Measurements from ENCODE around the gene ZC3H12C. TPM values are rescaled to one million over a fixed set of nuclear protein-coding genes. Genes with fewer than 3 reads are reported as not detected.

The ZC3H12C gene
- total RNA-seq, 1 experiment from 2014 or later = 9.5 TPM

DNA sequence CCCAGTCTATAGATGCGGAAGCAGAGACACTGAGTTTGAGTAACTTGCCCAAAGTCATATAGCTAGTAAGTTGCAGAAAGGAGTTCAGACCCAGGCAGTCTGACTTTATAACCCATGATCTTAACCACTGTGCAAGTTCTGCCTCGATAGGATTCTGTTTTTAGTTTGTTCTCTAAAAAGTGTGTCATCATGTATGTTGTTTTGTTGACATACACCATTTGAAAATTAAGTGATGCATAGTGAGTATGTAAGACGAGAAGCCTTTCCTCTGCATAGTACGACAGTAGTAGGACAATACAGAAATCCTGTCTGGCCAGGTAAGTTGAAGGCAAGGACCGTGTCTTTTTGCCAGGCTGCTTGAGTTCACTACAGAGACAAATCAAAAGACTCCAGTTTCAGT is 3.3 kb downstream of the ZC3H12C start:
- DNase-seq (ENCODE audit: low read depth) = no peak

- peak; percentile 21 for DNase-seq (ENCODE audit: low read depth)
These were observed 4.3 kb downstream of the ZC3H12C start for GRCh38 chr11:110097459-110098012.

DNA sequence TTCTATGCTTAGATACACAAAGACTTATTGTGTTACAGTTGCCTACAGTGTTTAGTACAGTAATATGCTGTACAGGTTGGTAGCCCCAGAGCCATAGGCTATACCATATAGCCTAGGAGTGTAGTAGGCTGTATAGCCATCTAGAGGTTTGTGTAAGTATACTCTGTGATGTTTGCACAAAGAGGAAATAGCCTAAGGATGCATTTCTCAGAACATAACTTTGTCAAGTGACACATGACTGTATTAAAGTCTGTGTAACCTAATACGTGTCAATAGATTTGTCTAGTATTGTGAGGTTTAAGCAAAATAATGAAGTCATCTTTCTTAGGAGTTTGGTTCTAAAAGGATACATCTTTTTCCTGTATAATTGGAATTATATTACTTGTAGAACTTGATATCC is 5.5 kb downstream of the ZC3H12C start:
- DNase-seq (ENCODE audit: low read depth) = peak; percentile 30

- no peak for DNase-seq (ENCODE audit: low read depth)
These were observed 7.5 kb downstream of the ZC3H12C start for GRCh38 chr11:110100476-110101240.

- DNase-seq (ENCODE audit: low read depth) = no peak
These were observed 13.6 kb downstream of the ZC3H12C start for GRCh38 chr11:110106713-110107274.

DNA sequence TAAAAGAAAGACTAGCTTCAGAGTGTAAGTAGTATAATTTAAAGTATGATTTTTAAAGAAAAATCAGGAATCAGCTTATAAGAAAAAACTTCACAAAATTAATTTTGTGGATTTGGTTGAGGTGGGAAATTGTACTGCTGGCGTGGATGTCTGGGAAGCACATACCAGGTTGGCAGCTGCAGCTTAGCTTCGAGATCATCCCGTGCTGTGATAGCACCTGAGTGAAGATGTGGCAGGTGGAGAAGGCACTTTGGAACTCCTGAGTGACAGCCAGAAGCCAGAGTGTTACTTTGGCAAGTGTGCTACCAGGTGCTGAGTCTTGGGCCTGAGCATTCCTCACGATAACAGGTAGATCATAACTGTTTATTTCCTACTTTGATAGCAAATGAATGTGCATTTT is 17.7 kb downstream of the ZC3H12C start:
- no peak for DNase-seq (ENCODE audit: low read depth)

- DNase-seq (ENCODE audit: low read depth) = no peak
These were observed 19.3 kb downstream of the ZC3H12C start for GRCh38 chr11:110112457-110112856.

- no peak for DNase-seq (ENCODE audit: low read depth)
These were observed 20.3 kb downstream of the ZC3H12C start for GRCh38 chr11:110113505-110113904.

GRCh38 chr11:110113973-110114372 is 20.8 kb downstream of the ZC3H12C start:
- no peak for DNase-seq (ENCODE audit: low read depth)

DNA sequence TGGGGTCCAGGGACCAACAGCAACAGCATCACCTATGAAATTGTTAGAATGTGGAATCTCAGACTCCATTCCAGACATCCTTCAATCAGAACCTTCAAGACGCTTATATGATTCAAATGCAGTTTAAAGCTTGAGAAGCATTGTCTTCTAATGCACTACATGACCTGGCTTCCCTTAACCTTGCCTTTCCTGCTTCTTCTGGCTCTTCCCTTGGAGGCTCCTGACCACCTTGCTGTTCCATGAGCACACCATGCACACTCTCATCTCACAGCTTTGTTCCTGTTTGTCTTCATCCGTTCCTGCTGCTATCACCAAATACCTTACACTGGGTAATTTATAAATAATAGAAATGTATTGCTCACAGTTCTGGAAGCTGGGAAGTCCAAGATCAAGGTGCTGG is 26.1 kb downstream of the ZC3H12C start:
- DNase-seq (ENCODE audit: low read depth) = no peak

DNA sequence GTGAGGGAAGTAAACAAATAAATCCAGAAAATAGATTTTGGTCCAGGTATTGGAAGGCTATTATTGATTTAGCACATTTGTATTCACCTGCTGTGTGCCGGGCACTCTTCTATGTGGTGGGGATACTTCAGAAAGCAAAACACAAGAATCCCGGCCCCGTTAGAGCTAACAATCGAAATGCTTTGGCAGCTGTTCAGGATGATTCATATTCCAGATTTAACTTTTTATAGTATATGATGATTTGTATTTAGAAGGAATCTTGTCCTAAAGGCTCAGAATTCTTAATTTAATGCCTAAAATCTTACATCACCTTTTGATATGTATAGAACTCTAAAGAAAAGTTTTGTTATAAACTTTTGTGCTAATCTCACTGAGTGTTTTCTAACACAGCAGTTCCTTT is 28.0 kb downstream of the ZC3H12C start:
- DNase-seq (ENCODE audit: low read depth) = peak; percentile 57

GRCh38 chr11:110123003-110123402 is 29.8 kb downstream of the ZC3H12C start:
- DNase-seq (ENCODE audit: low read depth) = no peak

DNA sequence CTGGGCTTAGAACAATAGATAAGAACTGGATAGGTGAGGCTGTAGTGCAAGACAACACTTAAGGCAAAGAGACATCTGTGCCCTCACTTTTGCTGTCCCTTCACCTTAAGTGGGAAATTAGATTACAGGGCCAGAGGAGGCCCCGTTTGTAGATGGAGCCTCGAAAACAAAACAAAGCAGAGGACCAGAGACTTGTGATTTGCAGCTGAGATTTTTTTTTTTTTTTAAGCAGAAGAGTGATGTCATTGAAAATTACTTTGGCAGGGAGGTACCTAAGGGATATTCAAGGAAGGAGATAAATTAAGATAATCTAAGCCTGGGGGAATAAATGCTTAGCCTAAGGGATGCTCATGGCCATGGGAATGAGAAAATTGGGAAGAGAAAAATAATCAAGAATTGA is 31.4 kb downstream of the ZC3H12C start:
- DNase-seq (ENCODE audit: low read depth) = no peak

DNA sequence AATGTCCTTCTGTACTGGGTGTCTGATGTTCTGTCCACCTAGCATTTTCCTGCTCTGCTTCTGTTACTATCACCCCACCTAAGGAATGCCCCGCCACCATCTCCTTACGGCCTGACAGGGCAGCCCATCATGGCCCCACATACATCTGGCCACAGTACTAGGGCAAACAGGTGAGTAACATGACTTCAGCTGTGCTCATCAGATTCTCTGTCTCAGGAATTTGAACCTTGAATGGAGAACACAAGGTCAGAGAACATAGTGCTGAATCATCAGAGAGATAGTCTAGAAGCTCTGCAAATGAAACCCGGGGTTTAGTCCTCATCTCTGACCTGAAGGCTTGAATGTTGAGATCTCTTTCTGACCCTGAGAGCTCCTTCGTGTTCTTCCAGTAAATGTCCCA is 32.4 kb downstream of the ZC3H12C start:
- DNase-seq (ENCODE audit: low read depth) = peak; percentile 63

DNA sequence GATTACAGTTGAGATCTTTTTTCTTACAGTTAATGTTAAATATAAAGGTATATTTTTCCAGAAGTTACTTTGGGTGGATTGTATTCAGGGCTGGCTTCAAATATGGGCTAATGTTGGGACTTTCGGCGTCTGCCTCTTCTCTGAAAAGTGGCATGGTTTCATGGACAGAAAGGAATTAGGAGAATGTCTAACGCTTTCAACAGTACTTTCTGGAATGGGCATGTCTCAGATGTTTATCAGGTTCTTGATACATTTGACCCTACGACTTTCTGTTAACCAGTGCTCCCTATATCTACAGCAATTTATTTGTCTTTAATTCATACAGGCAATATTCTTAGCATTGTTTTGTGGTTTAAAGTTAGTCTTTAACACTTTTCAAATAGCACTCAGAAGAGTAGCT is 33.7 kb downstream of the ZC3H12C start:
- DNase-seq (ENCODE audit: low read depth) = no peak

DNA sequence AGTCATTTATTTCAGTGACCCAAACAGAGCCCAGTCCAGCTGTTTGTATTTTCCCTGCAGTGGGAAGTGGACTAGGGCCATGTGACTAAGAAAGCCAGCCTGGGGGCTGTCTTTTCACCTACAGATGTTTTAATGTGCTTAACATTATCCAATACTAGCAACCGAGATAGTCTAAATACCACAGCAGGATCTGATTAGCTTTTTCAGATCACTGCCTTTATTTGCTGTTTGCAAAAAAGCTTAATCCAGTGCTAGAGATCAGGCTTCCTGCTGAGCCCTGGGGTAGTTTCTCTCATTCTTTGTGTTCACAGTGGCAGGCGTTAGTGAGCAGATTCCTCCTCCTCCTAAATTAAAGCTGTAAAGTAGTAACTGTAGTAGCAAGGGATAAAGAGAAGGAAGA is 35.0 kb downstream of the ZC3H12C start:
- DNase-seq (ENCODE audit: low read depth) = peak; percentile 76

DNA sequence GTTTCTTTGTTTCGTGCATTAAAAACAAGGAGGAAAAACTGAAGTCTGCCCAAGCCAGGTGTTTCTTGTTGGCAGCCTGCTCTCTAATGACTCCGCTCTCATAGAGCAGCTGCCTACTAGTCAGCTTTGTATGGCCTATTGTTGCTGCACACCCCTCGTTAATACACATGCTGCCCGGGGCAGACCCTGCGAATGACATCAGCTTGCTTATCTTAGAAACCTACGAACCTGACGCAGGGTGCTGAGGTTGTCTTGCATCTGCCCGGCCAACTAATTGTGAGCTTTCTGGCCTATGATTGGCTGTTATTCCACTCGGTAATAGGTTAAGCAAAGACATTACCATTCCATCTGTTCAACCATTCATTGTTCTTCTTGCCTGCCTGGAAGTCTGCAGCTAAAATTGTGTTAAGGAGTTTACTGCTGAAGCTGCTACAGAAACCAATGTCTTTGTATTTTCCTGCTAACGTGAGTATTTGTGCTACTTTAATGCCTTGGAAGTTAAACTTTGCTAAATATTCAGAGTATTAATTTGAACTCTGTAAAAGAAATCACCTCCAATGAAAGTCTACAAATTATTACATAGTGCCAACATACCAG is 37.5 kb downstream of the ZC3H12C start:
- DNase-seq (ENCODE audit: low read depth) = no peak

GRCh38 chr11:110131386-110132123 is 38.4 kb downstream of the ZC3H12C start:
- DNase-seq (ENCODE audit: low read depth) = no peak

- DNase-seq (ENCODE audit: low read depth) = no peak
These were observed 40.0 kb downstream of the ZC3H12C start for GRCh38 chr11:110133160-110133559.

DNA sequence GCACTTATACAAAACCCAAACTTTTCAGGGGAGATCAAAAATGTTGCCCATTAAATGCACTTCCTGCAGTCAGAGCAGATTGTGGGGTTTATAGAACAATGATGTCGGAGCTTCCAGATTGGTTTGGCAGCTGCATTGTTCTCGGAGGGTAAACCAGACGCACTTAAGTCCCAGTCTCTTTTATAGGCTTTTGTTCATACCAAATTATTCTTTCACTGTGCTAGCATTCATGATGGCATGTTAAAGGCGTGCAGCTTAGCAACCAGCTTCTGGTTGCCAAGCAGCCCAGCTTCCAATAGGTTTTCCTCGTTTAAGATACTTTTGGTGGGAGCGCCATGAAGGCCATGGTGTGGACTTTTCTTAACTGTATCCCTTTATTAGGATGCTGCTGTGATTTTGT is 40.9 kb downstream of the ZC3H12C start:
- no peak for DNase-seq (ENCODE audit: low read depth)

GRCh38 chr11:110141812-110142211 is 48.6 kb downstream of the ZC3H12C start:
- DNase-seq (ENCODE audit: low read depth) = no peak
